GM23338 (cell line): Measurements from ENCODE around the gene STX5. TPM values are rescaled to one million over a fixed set of nuclear protein-coding genes. Genes with fewer than 3 reads are reported as not detected.

Source experiments
- ATAC-seq: fragments of 200-7000 bp; cut with Tn5 transposase; 3 replicates; pipeline ENCODE4 v1.9.1; 2020
- DNase-seq: peaks from one replicate; pipeline ENCODE4 v3.0.0-alpha.2; 2015; ENCODE audit warnings: low spot score
- H2AFZ ChIP-seq: fragments of 200-600 bp; sonication (generic); 2 replicates; pipeline ENCODE4 v1.8.0; 2016; ENCODE audit warnings: antibody characterized with exemption, mild to moderate bottlenecking, moderate library complexity
- H3F3A ChIP-seq: fragments of 200-600 bp; sonication (generic); replicated peaks from 2 replicates; pipeline ENCODE4 v1.8.0; 2017; ENCODE audit warnings: antibody characterized with exemption, mixed run types, low read depth
- H3K27ac ChIP-seq: fragments of 200-600 bp; sonication (generic); 2 replicates; pipeline ENCODE4 v1.6.1; 2016; ENCODE audit warnings: low read depth
- H3K27me3 ChIP-seq: fragments of 200-600 bp; sonication (generic); 2 replicates; pipeline ENCODE4 v1.8.0; 2016; ENCODE audit warnings: mild to moderate bottlenecking, mixed run types, moderate library complexity; ENCODE audit not compliant: insufficient read depth
- H3K36me3 ChIP-seq: fragments of 200-600 bp; sonication (generic); 2 replicates; pipeline ENCODE4 v1.8.0; 2016; ENCODE audit warnings: mild to moderate bottlenecking; ENCODE audit not compliant: insufficient read depth
- H3K4me1 ChIP-seq: fragments of 200-600 bp; sonication (generic); 2 replicates; pipeline ENCODE4 v1.8.0; 2016; ENCODE audit warnings: mild to moderate bottlenecking, moderate library complexity; ENCODE audit not compliant: insufficient read depth
- H3K4me2 ChIP-seq: fragments of 200-600 bp; sonication (generic); 2 replicates; pipeline ENCODE4 v1.7.1; 2017; ENCODE audit warnings: mixed run types
- H3K4me3 ChIP-seq: fragments of 200-600 bp; sonication (generic); 2 replicates; pipeline ENCODE4 v1.6.1; 2016; ENCODE audit warnings: mixed run types
- H3K79me2 ChIP-seq: fragments of 200-600 bp; sonication (generic); replicated peaks from 2 replicates; pipeline ENCODE4 v1.8.0; 2017; ENCODE audit warnings: mild to moderate bottlenecking; ENCODE audit not compliant: insufficient read depth
- H3K9me2 ChIP-seq: fragments of 200-600 bp; sonication (generic); 2 replicates; pipeline ENCODE4 v1.8.0; 2017; ENCODE audit not compliant: insufficient read depth
- H4K20me1 ChIP-seq: fragments of 200-600 bp; sonication (generic); replicated peaks from 2 replicates; pipeline ENCODE4 v1.8.0; 2017; ENCODE audit warnings: mild to moderate bottlenecking; ENCODE audit not compliant: insufficient read depth
- H3K27ac Mint-ChIP-seq: 2 replicates; pipeline ENCODE4 v1.8.0; 2020; ENCODE audit warnings: inconsistent platforms, mild to moderate bottlenecking, moderate library complexity, mixed read lengths
- H3K27me3 Mint-ChIP-seq: 3 replicates; pipeline ENCODE4 v1.8.0; 2022; ENCODE audit warnings: low read depth, mild to moderate bottlenecking, moderate library complexity, mixed read lengths, inconsistent platforms; ENCODE audit not compliant: insufficient read depth, poor library complexity
- H3K36me3 Mint-ChIP-seq: 3 replicates; pipeline ENCODE4 v1.8.0; 2021; ENCODE audit warnings: low read depth, mild to moderate bottlenecking, inconsistent platforms, moderate library complexity, mixed read lengths
- H3K4me1 Mint-ChIP-seq: 3 replicates; pipeline ENCODE4 v1.8.0; 2020; ENCODE audit warnings: mild to moderate bottlenecking, inconsistent platforms, mixed read lengths
- H3K4me3 Mint-ChIP-seq: 3 replicates; pipeline ENCODE4 v1.8.0; 2021; ENCODE audit warnings: moderate library complexity, mild to moderate bottlenecking, inconsistent platforms, mixed read lengths
- H3K9me3 Mint-ChIP-seq: 3 replicates; pipeline ENCODE4 v1.8.0; 2020; ENCODE audit warnings: moderate library complexity, mild to moderate bottlenecking, inconsistent platforms, mixed read lengths
- CREB1 ChIP-seq: fragments of 250-450 bp; sonication (Bioruptor Pico); IDR thresholded peaks from 2 replicates; pipeline ENCODE4 v1.5.0; 2020; ENCODE audit warnings: low read depth, mild to moderate bottlenecking, moderate library complexity
- EZH2 ChIP-seq: fragments of 200-600 bp; sonication (generic); IDR thresholded peaks from one replicate; pipeline ENCODE4 v1.8.0; 2017; ENCODE audit warnings: antibody characterized with exemption, mild to moderate bottlenecking, low read depth; ENCODE audit not compliant: unreplicated experiment
- EZH2phosphoT487 ChIP-seq: fragments of 200-600 bp; sonication (generic); IDR thresholded peaks from one replicate; pipeline ENCODE4 v1.8.1; 2018; ENCODE audit warnings: antibody characterized with exemption; ENCODE audit not compliant: unreplicated experiment
- JUNB ChIP-seq: IDR thresholded peaks from one replicate; pipeline ENCODE4 v1.6.1; 2016; ENCODE audit warnings: antibody characterized with exemption; ENCODE audit not compliant: unreplicated experiment
- NANOG ChIP-seq: IDR thresholded peaks from 2 replicates; pipeline ENCODE4 v1.6.1; 2016; ENCODE audit warnings: antibody characterized with exemption, borderline replicate concordance
- POLR2AphosphoS5 ChIP-seq: IDR thresholded peaks from 2 replicates; pipeline ENCODE4 v1.6.1; 2016; ENCODE audit warnings: antibody characterized with exemption, low read depth
- STAT1 ChIP-seq: IDR thresholded peaks from one replicate; pipeline ENCODE4 v1.6.1; 2016; ENCODE audit warnings: antibody characterized with exemption; ENCODE audit not compliant: unreplicated experiment
- ZNF114 ChIP-seq: fragments of 250-450 bp; sonication (Bioruptor Pico); IDR thresholded peaks from 2 replicates; pipeline ENCODE4 v1.5.0; 2020; ENCODE audit warnings: mild to moderate bottlenecking, moderate library complexity
- ZNF331 ChIP-seq: fragments of 250-450 bp; sonication (Bioruptor Pico); IDR thresholded peaks from 2 replicates; pipeline ENCODE4 v1.5.0; 2020; ENCODE audit warnings: low read depth, mild to moderate bottlenecking, moderate library complexity
- polyA plus RNA-seq: library from polyadenylated mRNA; unstranded; fragments of >200 nt; fragmentation: Nextera tagmentation; extraction: Ambion mirVana; gene quantifications from 2 replicates; pipeline ENCODE4 v1.2.1, GENCODE V29; 2016
- total RNA-seq: library from RNA; depleted of rRNA; stranded (reverse); fragments of >200 nt; shearing (Covaris generic); gene quantifications from 2 replicates; pipeline ENCODE4 v1.2.3, GENCODE V29; 2014
- TF ChIP-seq, protein P1 (sequence below): fragments of 250-450 bp; sonication (Bioruptor Pico); IDR thresholded peaks from 2 replicates; pipeline ENCODE4 v1.5.0; 2020; ENCODE audit warnings: mild to moderate bottlenecking, moderate library complexity
- TF ChIP-seq, protein P2 (sequence below): IDR thresholded peaks from one replicate; pipeline ENCODE4 v1.6.1; 2018; ENCODE audit warnings: antibody characterized with exemption; ENCODE audit not compliant: unreplicated experiment
- TF ChIP-seq, protein P3 (sequence below): IDR thresholded peaks from 2 replicates; pipeline ENCODE4 v1.6.1; 2016; ENCODE audit warnings: antibody characterized with exemption
- TF ChIP-seq, protein P4 (sequence below), 2 experiments: fragments of 200-600 bp in 1 of 2; sonication (generic) in 1 of 2; conservative IDR thresholded peaks; 2 replicates each; pipeline versions ENCODE4 v1.5.1 to v1.6.1; 2016 to 2017; ENCODE audit warnings: antibody characterized with exemption in 2 of 2, low read depth in 2 of 2, mild to moderate bottlenecking in 2 of 2, moderate library complexity in 1 of 2

Gene STX5
- total and polyA plus RNA-seq, 2 experiments from 2014 or later, result 7.7 to 22.2 TPM

DNA sequence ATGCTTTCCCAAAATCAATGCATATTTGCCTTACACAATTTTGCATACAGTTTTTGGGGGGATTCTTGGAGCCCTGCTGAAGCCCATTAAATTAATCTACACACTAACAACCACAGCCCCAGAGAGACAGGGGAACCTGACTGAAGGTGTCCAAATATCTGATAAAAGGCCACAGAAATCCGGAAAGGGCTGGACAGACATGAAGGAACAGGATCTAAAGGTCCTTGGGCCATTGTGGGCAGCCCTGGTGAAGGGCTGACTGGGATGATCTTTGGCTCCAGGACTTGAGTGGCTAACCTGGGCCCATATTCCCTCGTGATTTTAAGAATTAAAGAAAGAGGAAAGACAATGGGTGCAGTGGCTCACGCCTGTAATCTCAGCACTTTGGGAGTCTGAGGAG lies 14.3 kb upstream of the STX5 start:
- no peak overlapping the region for H3K4me2 ChIP-seq
- H3K27ac ChIP-seq, result no peak overlapping the region
- no peak overlapping the region for H3K4me3 ChIP-seq
- H4K20me1 ChIP-seq, result no peaks in the 10 kb centered on the region
- H3K36me3 ChIP-seq, result no peaks in the 10 kb centered on the region; the same call in 1 of the 2 replicates
- peaks cover 23% of the 10 kb centered on the region for H3K27me3 Mint-ChIP-seq
- H3K4me1 ChIP-seq, result peaks cover 6% of the 10 kb centered on the region
- H3K27ac Mint-ChIP-seq, result no peak overlapping the region
- TF ChIP-seq JUNB, result no peak
- no peak for TF ChIP-seq CREB1
- no peak for TF ChIP-seq ZNF114
- TF ChIP-seq EZH2, result no peak
- no peak for TF ChIP-seq NANOG
- TF ChIP-seq EZH2phosphoT487, result no peak
- TF ChIP-seq, protein P1, sequence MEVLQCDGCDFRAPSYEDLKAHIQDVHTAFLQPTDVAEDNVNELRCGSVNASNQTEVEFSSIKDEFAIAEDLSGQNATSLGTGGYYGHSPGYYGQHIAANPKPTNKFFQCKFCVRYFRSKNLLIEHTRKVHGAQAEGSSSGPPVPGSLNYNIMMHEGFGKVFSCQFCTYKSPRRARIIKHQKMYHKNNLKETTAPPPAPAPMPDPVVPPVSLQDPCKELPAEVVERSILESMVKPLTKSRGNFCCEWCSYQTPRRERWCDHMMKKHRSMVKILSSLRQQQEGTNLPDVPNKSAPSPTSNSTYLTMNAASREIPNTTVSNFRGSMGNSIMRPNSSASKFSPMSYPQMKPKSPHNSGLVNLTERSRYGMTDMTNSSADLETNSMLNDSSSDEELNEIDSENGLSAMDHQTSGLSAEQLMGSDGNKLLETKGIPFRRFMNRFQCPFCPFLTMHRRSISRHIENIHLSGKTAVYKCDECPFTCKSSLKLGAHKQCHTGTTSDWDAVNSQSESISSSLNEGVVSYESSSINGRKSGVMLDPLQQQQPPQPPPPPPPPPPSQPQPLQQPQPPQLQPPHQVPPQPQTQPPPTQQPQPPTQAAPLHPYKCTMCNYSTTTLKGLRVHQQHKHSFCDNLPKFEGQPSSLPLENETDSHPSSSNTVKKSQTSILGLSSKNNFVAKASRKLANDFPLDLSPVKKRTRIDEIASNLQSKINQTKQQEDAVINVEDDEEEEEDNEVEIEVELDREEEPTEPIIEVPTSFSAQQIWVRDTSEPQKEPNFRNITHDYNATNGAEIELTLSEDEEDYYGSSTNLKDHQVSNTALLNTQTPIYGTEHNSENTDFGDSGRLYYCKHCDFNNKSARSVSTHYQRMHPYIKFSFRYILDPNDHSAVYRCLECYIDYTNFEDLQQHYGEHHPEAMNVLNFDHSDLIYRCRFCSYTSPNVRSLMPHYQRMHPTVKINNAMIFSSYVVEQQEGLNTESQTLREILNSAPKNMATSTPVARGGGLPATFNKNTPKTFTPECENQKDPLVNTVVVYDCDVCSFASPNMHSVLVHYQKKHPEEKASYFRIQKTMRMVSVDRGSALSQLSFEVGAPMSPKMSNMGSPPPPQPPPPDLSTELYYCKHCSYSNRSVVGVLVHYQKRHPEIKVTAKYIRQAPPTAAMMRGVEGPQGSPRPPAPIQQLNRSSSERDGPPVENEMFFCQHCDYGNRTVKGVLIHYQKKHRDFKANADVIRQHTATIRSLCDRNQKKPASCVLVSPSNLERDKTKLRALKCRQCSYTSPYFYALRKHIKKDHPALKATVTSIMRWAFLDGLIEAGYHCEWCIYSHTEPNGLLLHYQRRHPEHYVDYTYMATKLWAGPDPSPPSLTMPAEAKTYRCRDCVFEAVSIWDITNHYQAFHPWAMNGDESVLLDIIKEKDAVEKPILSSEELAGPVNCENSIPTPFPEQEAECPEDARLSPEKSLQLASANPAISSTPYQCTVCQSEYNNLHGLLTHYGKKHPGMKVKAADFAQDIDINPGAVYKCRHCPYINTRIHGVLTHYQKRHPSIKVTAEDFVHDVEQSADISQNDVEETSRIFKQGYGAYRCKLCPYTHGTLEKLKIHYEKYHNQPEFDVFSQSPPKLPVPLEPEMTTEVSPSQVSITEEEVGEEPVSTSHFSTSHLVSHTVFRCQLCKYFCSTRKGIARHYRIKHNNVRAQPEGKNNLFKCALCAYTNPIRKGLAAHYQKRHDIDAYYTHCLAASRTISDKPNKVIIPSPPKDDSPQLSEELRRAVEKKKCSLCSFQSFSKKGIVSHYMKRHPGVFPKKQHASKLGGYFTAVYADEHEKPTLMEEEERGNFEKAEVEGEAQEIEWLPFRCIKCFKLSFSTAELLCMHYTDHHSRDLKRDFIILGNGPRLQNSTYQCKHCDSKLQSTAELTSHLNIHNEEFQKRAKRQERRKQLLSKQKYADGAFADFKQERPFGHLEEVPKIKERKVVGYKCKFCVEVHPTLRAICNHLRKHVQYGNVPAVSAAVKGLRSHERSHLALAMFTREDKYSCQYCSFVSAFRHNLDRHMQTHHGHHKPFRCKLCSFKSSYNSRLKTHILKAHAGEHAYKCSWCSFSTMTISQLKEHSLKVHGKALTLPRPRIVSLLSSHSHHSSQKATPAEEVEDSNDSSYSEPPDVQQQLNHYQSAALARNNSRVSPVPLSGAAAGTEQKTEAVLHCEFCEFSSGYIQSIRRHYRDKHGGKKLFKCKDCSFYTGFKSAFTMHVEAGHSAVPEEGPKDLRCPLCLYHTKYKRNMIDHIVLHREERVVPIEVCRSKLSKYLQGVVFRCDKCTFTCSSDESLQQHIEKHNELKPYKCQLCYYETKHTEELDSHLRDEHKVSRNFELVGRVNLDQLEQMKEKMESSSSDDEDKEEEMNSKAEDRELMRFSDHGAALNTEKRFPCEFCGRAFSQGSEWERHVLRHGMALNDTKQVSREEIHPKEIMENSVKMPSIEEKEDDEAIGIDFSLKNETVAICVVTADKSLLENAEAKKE, result no peak
- TF ChIP-seq, protein P2, sequence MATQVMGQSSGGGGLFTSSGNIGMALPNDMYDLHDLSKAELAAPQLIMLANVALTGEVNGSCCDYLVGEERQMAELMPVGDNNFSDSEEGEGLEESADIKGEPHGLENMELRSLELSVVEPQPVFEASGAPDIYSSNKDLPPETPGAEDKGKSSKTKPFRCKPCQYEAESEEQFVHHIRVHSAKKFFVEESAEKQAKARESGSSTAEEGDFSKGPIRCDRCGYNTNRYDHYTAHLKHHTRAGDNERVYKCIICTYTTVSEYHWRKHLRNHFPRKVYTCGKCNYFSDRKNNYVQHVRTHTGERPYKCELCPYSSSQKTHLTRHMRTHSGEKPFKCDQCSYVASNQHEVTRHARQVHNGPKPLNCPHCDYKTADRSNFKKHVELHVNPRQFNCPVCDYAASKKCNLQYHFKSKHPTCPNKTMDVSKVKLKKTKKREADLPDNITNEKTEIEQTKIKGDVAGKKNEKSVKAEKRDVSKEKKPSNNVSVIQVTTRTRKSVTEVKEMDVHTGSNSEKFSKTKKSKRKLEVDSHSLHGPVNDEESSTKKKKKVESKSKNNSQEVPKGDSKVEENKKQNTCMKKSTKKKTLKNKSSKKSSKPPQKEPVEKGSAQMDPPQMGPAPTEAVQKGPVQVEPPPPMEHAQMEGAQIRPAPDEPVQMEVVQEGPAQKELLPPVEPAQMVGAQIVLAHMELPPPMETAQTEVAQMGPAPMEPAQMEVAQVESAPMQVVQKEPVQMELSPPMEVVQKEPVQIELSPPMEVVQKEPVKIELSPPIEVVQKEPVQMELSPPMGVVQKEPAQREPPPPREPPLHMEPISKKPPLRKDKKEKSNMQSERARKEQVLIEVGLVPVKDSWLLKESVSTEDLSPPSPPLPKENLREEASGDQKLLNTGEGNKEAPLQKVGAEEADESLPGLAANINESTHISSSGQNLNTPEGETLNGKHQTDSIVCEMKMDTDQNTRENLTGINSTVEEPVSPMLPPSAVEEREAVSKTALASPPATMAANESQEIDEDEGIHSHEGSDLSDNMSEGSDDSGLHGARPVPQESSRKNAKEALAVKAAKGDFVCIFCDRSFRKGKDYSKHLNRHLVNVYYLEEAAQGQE, result no peak
- no peak for TF ChIP-seq POLR2AphosphoS5
- TF ChIP-seq, protein P3, sequence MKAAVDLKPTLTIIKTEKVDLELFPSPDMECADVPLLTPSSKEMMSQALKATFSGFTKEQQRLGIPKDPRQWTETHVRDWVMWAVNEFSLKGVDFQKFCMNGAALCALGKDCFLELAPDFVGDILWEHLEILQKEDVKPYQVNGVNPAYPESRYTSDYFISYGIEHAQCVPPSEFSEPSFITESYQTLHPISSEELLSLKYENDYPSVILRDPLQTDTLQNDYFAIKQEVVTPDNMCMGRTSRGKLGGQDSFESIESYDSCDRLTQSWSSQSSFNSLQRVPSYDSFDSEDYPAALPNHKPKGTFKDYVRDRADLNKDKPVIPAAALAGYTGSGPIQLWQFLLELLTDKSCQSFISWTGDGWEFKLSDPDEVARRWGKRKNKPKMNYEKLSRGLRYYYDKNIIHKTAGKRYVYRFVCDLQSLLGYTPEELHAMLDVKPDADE, result no peak
- no peak for TF ChIP-seq STAT1
- no peak for TF ChIP-seq ZNF331 (CRISPR knock-in tag)
- TF ChIP-seq, protein P4, sequence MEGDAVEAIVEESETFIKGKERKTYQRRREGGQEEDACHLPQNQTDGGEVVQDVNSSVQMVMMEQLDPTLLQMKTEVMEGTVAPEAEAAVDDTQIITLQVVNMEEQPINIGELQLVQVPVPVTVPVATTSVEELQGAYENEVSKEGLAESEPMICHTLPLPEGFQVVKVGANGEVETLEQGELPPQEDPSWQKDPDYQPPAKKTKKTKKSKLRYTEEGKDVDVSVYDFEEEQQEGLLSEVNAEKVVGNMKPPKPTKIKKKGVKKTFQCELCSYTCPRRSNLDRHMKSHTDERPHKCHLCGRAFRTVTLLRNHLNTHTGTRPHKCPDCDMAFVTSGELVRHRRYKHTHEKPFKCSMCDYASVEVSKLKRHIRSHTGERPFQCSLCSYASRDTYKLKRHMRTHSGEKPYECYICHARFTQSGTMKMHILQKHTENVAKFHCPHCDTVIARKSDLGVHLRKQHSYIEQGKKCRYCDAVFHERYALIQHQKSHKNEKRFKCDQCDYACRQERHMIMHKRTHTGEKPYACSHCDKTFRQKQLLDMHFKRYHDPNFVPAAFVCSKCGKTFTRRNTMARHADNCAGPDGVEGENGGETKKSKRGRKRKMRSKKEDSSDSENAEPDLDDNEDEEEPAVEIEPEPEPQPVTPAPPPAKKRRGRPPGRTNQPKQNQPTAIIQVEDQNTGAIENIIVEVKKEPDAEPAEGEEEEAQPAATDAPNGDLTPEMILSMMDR (conservative IDR thresholded peaks at IDR 0.05; ENCODE audit: low read depth in 2 of 2), result no peak
- H3K4me3 Mint-ChIP-seq, result no peak overlapping the region
- H3K36me3 Mint-ChIP-seq, result peaks cover 15% of the 10 kb centered on the region
- no peak for ATAC-seq
- no peak overlapping the region for H2AFZ ChIP-seq
- no peaks in the 10 kb centered on the region for H3K79me2 ChIP-seq
- peaks cover 19% of the 10 kb centered on the region for H3K9me3 Mint-ChIP-seq
- H3K9me2 ChIP-seq, result no peaks in the 10 kb centered on the region
- no peaks in the 10 kb centered on the region for H3K27me3 ChIP-seq
- peaks cover 8% of the 10 kb centered on the region for H3K4me1 Mint-ChIP-seq
- peaks cover 27% of the 10 kb centered on the region for H3F3A ChIP-seq
- DNase-seq, result no peak
